ENCODE measurements around the gene IMMP2L. TPM values are rescaled to one million over a fixed set of nuclear protein-coding genes. Genes with fewer than 3 reads are reported as not detected.

Gene IMMP2L
- total RNA-seq, 1 donor from 2014 or later: 19.0 TPM

DNA sequence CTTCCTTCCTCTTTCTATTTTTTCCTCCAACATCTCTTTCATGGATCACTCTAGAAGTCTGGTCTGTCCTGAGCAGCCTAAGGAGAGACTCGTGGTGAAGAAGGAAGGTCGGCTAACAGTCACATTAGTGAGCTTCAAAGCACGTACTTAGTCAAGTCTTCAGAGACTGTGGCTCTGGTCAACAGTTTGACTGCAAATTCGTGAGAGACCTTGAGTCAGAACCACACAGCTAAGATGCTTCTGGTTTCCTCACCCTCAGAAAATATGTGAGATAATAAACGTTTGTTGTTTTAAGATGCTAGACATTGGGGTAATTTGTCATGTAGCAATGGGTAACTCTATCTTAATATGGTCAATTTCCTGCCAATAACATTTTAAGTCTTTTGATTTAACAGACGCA is 597.5 kb downstream of the IMMP2L start:
- TF ChIP-seq, protein P1, sequence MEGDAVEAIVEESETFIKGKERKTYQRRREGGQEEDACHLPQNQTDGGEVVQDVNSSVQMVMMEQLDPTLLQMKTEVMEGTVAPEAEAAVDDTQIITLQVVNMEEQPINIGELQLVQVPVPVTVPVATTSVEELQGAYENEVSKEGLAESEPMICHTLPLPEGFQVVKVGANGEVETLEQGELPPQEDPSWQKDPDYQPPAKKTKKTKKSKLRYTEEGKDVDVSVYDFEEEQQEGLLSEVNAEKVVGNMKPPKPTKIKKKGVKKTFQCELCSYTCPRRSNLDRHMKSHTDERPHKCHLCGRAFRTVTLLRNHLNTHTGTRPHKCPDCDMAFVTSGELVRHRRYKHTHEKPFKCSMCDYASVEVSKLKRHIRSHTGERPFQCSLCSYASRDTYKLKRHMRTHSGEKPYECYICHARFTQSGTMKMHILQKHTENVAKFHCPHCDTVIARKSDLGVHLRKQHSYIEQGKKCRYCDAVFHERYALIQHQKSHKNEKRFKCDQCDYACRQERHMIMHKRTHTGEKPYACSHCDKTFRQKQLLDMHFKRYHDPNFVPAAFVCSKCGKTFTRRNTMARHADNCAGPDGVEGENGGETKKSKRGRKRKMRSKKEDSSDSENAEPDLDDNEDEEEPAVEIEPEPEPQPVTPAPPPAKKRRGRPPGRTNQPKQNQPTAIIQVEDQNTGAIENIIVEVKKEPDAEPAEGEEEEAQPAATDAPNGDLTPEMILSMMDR (IDR thresholded peaks at IDR 0.05; ENCODE audit: insufficient read depth, low read length, severe bottlenecking): no peak
- Histone ChIP-seq H3K36me3 (ENCODE audit: control insufficient read depth, insufficient read depth, low read length) (no peaks in the 10 kb centered on the region), H3K27me3 (ENCODE audit: control insufficient read depth, insufficient read depth, low read length) (no peaks in the 10 kb centered on the region), H3K4me3 (ENCODE audit: low read depth, low read length) (no peak overlapping the region)
- FAIRE-seq (no peak), DNase-seq (ENCODE audit: low read depth) (no peak)

- H3K4me3 ChIP-seq (ENCODE audit: low read depth, low read length): no peak overlapping the region
- no peaks in the 10 kb centered on the region for H3K36me3 ChIP-seq (ENCODE audit: control insufficient read depth, insufficient read depth, low read length)
- FAIRE-seq (no peak), DNase-seq (ENCODE audit: low read depth) (no peak)
- no peaks in the 10 kb centered on the region for H3K27me3 ChIP-seq (ENCODE audit: control insufficient read depth, insufficient read depth, low read length)
- TF ChIP-seq, protein P1 (IDR thresholded peaks at IDR 0.05; ENCODE audit: insufficient read depth, low read length, severe bottlenecking): no peak
Observed at GRCh38 chr7:110962826-110963225, 599.5 kb downstream of the IMMP2L start.

- Histone ChIP-seq H3K27me3 (ENCODE audit: control insufficient read depth, insufficient read depth, low read length) (no peaks in the 10 kb centered on the region), H3K36me3 (ENCODE audit: control insufficient read depth, insufficient read depth, low read length) (no peaks in the 10 kb centered on the region), H3K4me3 (ENCODE audit: low read depth, low read length) (no peak overlapping the region)
- TF ChIP-seq, protein P1 (IDR thresholded peaks at IDR 0.05; ENCODE audit: insufficient read depth, low read length, severe bottlenecking): no peak
- FAIRE-seq (no peak), DNase-seq (ENCODE audit: low read depth) (no peak)
Observed at GRCh38 chr7:110962374-110962773, 599.9 kb downstream of the IMMP2L start.

DNA sequence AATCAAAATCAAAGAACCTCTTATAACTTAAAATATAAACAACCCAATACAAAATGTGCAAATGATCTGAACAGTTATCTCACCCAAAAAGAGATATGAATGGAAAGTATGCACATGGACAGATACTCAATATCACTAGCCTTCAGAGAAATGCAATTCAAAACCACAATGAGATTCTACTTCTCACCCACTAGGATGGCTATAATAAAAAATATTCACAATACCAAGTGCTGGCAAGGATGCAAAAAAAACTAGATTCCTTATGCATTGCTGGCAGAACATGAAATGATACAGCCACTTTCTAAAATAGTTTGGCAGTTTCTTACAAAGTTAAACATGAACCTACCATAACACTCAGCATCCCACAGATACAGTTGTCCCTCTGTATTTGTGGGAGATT is 601.5 kb downstream of the IMMP2L start:
- FAIRE-seq (no peak), DNase-seq (ENCODE audit: low read depth) (no peak)
- TF ChIP-seq, protein P1 (IDR thresholded peaks at IDR 0.05; ENCODE audit: insufficient read depth, low read length, severe bottlenecking): no peak
- H3K36me3 ChIP-seq (ENCODE audit: control insufficient read depth, insufficient read depth, low read length): no peaks in the 10 kb centered on the region
- no peak overlapping the region for H3K4me3 ChIP-seq (ENCODE audit: low read depth, low read length)
- H3K27me3 ChIP-seq (ENCODE audit: control insufficient read depth, insufficient read depth, low read length): no peaks in the 10 kb centered on the region

GRCh38 chr7:110948280-110948679 is 614.0 kb downstream of the IMMP2L start:
- DNase-seq (ENCODE audit: low read depth): no peak
- Histone ChIP-seq H3K36me3 (ENCODE audit: control insufficient read depth, insufficient read depth, low read length) (no peaks in the 10 kb centered on the region), H3K27me3 (ENCODE audit: control insufficient read depth, insufficient read depth, low read length) (no peaks in the 10 kb centered on the region), H3K4me3 (ENCODE audit: low read depth, low read length) (no peak overlapping the region)
- TF ChIP-seq, protein P1 (IDR thresholded peaks at IDR 0.05; ENCODE audit: insufficient read depth, low read length, severe bottlenecking): no peak
- no peak for FAIRE-seq

DNA sequence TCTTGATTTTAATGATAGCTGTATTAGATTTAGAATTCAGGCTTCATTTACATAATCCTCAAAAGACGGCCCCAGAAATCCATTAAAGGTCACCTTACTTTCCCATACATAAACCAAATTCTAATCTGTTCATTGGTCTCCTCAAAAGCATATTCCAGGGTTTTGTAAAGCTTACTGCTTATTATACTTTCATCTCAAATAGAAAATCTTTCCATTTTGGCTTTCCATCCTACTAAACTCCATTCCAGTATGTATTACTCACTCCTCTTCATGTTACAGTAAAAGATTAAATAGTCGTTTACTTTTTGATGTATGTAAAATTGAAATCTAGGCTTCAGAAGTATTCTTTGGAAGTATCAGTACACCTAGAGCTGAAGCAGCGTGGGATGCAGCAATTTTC is 614.9 kb downstream of the IMMP2L start:
- Histone ChIP-seq H3K36me3 (ENCODE audit: control insufficient read depth, insufficient read depth, low read length) (no peaks in the 10 kb centered on the region), H3K27me3 (ENCODE audit: control insufficient read depth, insufficient read depth, low read length) (no peaks in the 10 kb centered on the region), H3K4me3 (ENCODE audit: low read depth, low read length) (no peak overlapping the region)
- TF ChIP-seq, protein P1 (IDR thresholded peaks at IDR 0.05; ENCODE audit: insufficient read depth, low read length, severe bottlenecking): no peak
- FAIRE-seq: no peak
- DNase-seq (ENCODE audit: low read depth): peak; percentile 12
